A549 (cell line): ENCODE results near the gene PM20D2.

Source experiments
- CBX2 ChIP-seq: fragments of 200-600 bp; sonication (generic); IDR thresholded peaks from 2 replicates; pipeline ENCODE4 v1.6.1; 2016; ENCODE audit warnings: low read depth, mild to moderate bottlenecking, borderline replicate concordance
- CHD2 ChIP-seq: fragments of 150-350 bp; IDR thresholded peaks from 2 replicates; pipeline ENCODE4 v1.6.1; 2014; ENCODE audit warnings: low read length; ENCODE audit not compliant: partially characterized antibody
- EP300 ChIP-seq, 2 experiments: fragments of >200 bp; sonication (Bioruptor Twin); formaldehyde crosslinking; IDR thresholded peaks; 2 replicates in 1 of 2; 3 replicates in 1 of 2; pipeline ENCODE4 v1.6.1; 2016 to 2017
- NR3C1 ChIP-seq: fragments of >200 bp; sonication (Bioruptor Twin); formaldehyde crosslinking; IDR thresholded peaks from 3 replicates; pipeline ENCODE4 v1.6.1; 2017
- POLR2A ChIP-seq: IDR thresholded peaks from 2 replicates; pipeline ENCODE4 v1.6.1; 2012; ENCODE audit warnings: mild to moderate bottlenecking, low read length
- TP53 ChIP-seq: fragments of 250-450 bp; sonication (Bioruptor Pico); IDR thresholded peaks from 2 replicates; pipeline ENCODE4 v1.5.0; 2021; ENCODE audit warnings: mild to moderate bottlenecking, moderate library complexity
- TF ChIP-seq, protein P1 (sequence below): fragments of >200 bp; sonication (Bioruptor Twin); formaldehyde crosslinking; IDR thresholded peaks from 3 replicates; pipeline ENCODE4 v1.5.1; 2016
- TF ChIP-seq, protein P2 (sequence below): IDR thresholded peaks from 2 replicates; pipeline ENCODE4 v1.6.1; 2012

DNA sequence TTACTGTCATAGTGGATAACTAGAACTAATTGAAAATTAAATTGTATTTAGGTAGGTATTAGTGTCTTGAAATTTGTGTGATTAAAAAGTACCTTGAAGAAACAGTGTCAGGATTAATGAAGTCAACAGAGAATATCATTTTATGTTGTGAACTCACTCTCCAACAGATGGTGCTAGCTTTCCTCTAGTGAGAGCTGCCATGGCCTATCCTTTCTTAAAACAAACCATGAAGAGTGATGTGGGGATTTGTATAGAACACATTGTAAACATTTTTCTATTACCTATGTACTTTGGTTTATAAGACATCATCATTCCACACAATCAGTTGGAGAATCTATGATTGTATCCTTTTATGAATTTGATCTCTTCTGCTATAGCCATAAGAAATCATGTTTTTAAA, 23.2 kb upstream of the PM20D2 start:
- TF ChIP-seq, protein P1, sequence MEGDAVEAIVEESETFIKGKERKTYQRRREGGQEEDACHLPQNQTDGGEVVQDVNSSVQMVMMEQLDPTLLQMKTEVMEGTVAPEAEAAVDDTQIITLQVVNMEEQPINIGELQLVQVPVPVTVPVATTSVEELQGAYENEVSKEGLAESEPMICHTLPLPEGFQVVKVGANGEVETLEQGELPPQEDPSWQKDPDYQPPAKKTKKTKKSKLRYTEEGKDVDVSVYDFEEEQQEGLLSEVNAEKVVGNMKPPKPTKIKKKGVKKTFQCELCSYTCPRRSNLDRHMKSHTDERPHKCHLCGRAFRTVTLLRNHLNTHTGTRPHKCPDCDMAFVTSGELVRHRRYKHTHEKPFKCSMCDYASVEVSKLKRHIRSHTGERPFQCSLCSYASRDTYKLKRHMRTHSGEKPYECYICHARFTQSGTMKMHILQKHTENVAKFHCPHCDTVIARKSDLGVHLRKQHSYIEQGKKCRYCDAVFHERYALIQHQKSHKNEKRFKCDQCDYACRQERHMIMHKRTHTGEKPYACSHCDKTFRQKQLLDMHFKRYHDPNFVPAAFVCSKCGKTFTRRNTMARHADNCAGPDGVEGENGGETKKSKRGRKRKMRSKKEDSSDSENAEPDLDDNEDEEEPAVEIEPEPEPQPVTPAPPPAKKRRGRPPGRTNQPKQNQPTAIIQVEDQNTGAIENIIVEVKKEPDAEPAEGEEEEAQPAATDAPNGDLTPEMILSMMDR, result peak; percentile 71
- no peak for TF ChIP-seq TP53 (CRISPR knock-in tag)
- TF ChIP-seq POLR2A, result no peak
- no peak for TF ChIP-seq NR3C1
- TF ChIP-seq CHD2, result no peak
- TF ChIP-seq, protein P2, sequence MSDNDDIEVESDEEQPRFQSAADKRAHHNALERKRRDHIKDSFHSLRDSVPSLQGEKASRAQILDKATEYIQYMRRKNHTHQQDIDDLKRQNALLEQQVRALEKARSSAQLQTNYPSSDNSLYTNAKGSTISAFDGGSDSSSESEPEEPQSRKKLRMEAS, result no peak
- TF ChIP-seq EP300 (IDR thresholded peaks at IDR 0.05), result no peak
- no peak for TF ChIP-seq CBX2
